GM18951 (cell line): ENCODE results near the gene A2ML1.
"Not testable (repeated sequence)": the region's sequence is repeated elsewhere in the genome, so short reads cannot be mapped to it uniquely, and the experiment has no call there.

ENCODE experiments used
- POLR2A ChIP-seq: IDR thresholded peaks from 4 replicates; pipeline ENCODE4 v1.6.1; 2011; ENCODE audit warnings: mild to moderate bottlenecking; ENCODE audit not compliant: insufficient read length, insufficient read depth; ENCODE audit errors: extremely low read depth
- in situ Hi-C: fragments of 300-500 bp; cut with MboI; formaldehyde crosslinking; loops from one replicate; pipeline ENCODE4 v1.12.0; 2022; ENCODE audit warnings: low sequenced_read_pairs, mixed read lengths, inconsistent platforms; ENCODE audit not compliant: unreplicated experiment

Gene A2ML1

GRCh38 chr12:8904665-8905064, 82.2 kb downstream of the A2ML1 start:
- in situ Hi-C loops, result no loop called here
- TF ChIP-seq POLR2A, result no peak

- TF ChIP-seq POLR2A, result no peak
- in situ Hi-C loops, result no loop called here
These were observed 83.1 kb downstream of the A2ML1 start for GRCh38 chr12:8905546-8905945.

- in situ Hi-C loops, result no loop called here
- TF ChIP-seq POLR2A, result no peak
These were observed 84.1 kb downstream of the A2ML1 start for GRCh38 chr12:8906266-8907180.

GRCh38 chr12:8907513-8907912, 85.1 kb downstream of the A2ML1 start:
- in situ Hi-C loops, result no loop called here
- no peak for TF ChIP-seq POLR2A

DNA sequence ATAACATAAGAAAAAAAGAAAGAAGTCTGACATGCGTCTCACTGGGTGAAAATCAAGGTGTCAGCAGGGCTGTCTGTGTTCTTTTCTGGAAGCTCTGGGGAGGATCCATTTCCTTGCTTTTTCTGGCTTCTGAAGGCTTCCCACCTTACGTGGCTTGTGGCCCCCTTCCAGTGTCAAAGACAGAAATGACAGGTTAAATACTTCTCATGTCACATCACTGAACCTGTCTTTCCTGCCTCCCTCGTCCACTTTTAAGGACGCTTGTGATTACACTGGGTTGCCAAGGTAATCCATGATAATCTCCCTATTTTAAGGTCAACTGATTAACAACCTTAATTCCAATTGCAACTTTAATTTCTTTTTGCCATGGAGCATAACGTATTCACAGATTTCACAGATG, 87.3 kb downstream of the A2ML1 start:
- TF ChIP-seq POLR2A, result no peak
- in situ Hi-C loops, result no loop called here

- no peak for TF ChIP-seq POLR2A
- in situ Hi-C loops, result no loop called here
These were observed 89.3 kb downstream of the A2ML1 start for GRCh38 chr12:8911606-8912268.

- no peak for TF ChIP-seq POLR2A
- in situ Hi-C loops, result no loop called here
These were observed 90.5 kb downstream of the A2ML1 start for GRCh38 chr12:8912914-8913313.

GRCh38 chr12:8913702-8914032, 91.2 kb downstream of the A2ML1 start:
- TF ChIP-seq POLR2A, result no peak
- in situ Hi-C loops, result no loop called here

GRCh38 chr12:8914033-8914715, 91.8 kb downstream of the A2ML1 start, which contains the start of gene PHC1:
TSS of gene PHC1 (plus strand) at chr12:8914509. CDS start at chr12:8917678, 3,169 bp downstream.
- in situ Hi-C loops, result not testable (repeated sequence)

DNA sequence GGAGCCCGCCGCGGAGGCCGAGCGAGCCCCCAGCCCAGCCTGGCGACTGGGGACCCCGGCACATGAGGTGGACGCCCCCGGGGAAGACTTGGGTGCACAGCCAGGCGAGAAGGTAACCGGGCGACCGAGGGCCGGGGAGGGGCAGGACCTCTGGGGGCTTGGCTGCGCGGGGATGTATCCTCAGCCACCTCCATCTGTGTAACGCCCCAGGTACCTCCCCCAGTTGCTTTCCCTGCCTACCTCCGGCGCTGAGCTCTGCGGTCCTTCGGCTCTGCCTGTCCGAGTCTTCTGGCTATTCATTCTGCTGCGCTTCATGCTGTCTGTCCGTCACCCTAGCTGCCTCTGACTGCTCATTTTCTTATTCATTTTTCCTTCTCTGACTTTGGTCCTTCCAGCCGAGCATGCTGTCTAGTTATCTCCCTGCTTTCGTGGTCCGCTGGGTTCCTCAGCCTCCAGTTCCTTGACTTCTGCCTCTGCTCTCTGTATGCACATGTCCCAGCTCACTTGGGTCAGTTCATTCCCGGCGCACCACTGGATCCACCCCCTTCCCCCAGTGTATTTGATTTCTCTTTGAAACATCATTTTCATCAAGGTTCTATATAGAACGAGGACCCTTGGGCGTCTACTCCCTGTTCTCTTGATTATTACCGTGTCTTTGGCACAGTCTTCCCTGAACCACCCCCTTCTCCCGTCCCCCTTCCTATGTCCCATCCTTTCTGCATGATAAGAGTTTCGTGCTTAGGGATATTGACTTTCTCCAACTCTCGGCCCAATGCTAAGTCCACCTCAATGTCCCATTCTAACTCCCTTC, 92.5 kb downstream of the A2ML1 start:
- in situ Hi-C loops, result no loop called here
- no peak for TF ChIP-seq POLR2A

DNA sequence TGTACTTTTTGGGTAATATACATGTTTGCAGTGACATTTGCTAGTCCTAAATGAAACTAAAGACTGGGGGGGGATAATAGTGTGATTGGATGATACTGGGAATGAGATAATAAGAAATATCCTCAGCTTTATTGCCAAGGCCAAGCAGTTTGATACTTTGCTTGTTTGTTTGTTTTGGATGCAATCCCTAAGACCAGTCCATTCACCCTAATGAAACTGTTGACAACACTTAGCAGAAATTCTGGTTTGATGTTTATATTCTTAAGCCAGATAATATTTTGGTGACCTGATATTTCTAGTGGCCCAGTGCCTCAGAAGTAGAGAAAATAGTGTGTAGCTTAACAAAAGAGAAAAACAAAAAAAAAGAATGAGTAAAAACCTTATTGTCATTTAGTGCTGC, 93.7 kb downstream of the A2ML1 start:
- TF ChIP-seq POLR2A, result no peak
- in situ Hi-C loops, result no loop called here

GRCh38 chr12:8917031-8917430, 94.6 kb downstream of the A2ML1 start:
- no peak for TF ChIP-seq POLR2A
- in situ Hi-C loops, result no loop called here

- in situ Hi-C loops, result no loop called here
- TF ChIP-seq POLR2A, result no peak
These were observed 95.3 kb downstream of the A2ML1 start for GRCh38 chr12:8917751-8918150.

GRCh38 chr12:8919643-8920042, 97.2 kb downstream of the A2ML1 start:
- in situ Hi-C loops, result not testable (repeated sequence)
